Measurements from ENCODE around the gene GRB7.

DNA sequence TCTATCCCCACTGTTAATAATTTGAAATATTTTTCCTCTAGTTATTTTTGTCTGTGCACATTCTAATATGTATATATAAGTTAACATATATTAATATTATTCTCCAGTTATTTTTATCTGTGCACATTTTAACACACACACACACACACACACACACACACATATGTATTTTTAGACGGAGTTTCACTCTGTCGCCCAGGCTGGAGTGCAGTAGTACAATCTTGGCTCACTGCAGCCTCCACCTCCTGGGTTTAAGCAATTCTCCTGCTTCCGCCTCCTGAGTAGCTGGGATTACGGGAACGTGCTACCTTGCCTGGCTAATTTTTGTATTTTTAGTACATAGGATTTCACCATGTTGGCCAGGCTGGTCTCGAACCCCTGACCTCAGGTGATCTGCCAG lies 20.1 kb upstream of the GRB7 start:
- TF ChIP-seq, protein P1, sequence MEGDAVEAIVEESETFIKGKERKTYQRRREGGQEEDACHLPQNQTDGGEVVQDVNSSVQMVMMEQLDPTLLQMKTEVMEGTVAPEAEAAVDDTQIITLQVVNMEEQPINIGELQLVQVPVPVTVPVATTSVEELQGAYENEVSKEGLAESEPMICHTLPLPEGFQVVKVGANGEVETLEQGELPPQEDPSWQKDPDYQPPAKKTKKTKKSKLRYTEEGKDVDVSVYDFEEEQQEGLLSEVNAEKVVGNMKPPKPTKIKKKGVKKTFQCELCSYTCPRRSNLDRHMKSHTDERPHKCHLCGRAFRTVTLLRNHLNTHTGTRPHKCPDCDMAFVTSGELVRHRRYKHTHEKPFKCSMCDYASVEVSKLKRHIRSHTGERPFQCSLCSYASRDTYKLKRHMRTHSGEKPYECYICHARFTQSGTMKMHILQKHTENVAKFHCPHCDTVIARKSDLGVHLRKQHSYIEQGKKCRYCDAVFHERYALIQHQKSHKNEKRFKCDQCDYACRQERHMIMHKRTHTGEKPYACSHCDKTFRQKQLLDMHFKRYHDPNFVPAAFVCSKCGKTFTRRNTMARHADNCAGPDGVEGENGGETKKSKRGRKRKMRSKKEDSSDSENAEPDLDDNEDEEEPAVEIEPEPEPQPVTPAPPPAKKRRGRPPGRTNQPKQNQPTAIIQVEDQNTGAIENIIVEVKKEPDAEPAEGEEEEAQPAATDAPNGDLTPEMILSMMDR (optimal IDR thresholded peaks at IDR 0.05 in 1 of 3, IDR thresholded peaks at IDR 0.05 in 1 of 3, conservative IDR thresholded peaks at IDR 0.05 in 1 of 3; ENCODE audit: extremely low read depth in 1 of 3, insufficient read depth in 2 of 3, low read length in 3 of 3): no peak
- no peak for TF ChIP-seq EZH2 (IDR thresholded peaks at IDR 0.05; ENCODE audit: low read length)
